H1 (cell line): ENCODE data around the gene TLE2. TPM values are rescaled to one million over a fixed set of nuclear protein-coding genes. Genes with fewer than 3 reads are reported as not detected.
"Not testable (repeated sequence)": the region's sequence is repeated elsewhere in the genome, so short reads cannot be mapped to it uniquely, and the experiment has no call there.

ENCODE experiments used
- CTCF ChIA-PET: fragments of 300-600 bp; sonication (Branson Sonifier 250); formaldehyde crosslinking; loops from one replicate; lab custom pipeline; 2021; ENCODE audit not compliant: partially characterized antibody; lab: Charles Lee
- POLR2A ChIA-PET: fragments of 300-600 bp; sonication (Branson Sonifier 250); formaldehyde crosslinking; loops from one replicate; lab custom pipeline; 2021; ENCODE audit warnings: inconsistent platforms; ENCODE audit not compliant: partially characterized antibody; lab: Charles Lee
- DNase-seq, 2 experiments: peaks; one replicate each; pipeline versions ENCODE4 v3.0.0 to v3.0.0-alpha.2; 2010 to 2022; ENCODE audit warnings: low spot score in 2 of 2, low read depth in 1 of 2, mixed read lengths in 1 of 2
- FAIRE-seq: peaks from 2 replicates; lab custom pipeline; 2011; peaks lifted over from hg19 to GRCh38; lab: Jason Lieb, UNC
- H2AFZ ChIP-seq: 2 replicates; pipeline ENCODE4 v1.8.1; 2012; ENCODE audit warnings: low read length, inconsistent platforms
- H2AK5ac ChIP-seq: 2 replicates; pipeline ENCODE4 v1.6.1; 2013; ENCODE audit warnings: low read depth, low read length
- H2BK120ac ChIP-seq: replicated peaks from 2 replicates; pipeline ENCODE3; 2013; ENCODE audit warnings: low read depth, low read length, inconsistent platforms
- H2BK12ac ChIP-seq: 2 replicates; pipeline ENCODE4 v1.6.1; 2013; ENCODE audit warnings: low read depth, low read length
- H2BK15ac ChIP-seq: 2 replicates; pipeline ENCODE4 v1.6.1; 2013; ENCODE audit warnings: low read length
- H2BK20ac ChIP-seq: 2 replicates; pipeline ENCODE4 v1.6.1; 2013; ENCODE audit warnings: low read length
- H2BK5ac ChIP-seq: 2 replicates; pipeline ENCODE4 v1.6.1; 2013; ENCODE audit warnings: low read depth, low read length
- H3K14ac ChIP-seq: 2 replicates; pipeline ENCODE4 v1.6.1; 2013; ENCODE audit warnings: inconsistent platforms; ENCODE audit not compliant: insufficient read length
- H3K18ac ChIP-seq: 2 replicates; pipeline ENCODE4 v1.6.1; 2013; ENCODE audit warnings: low read length; ENCODE audit errors: extremely low read depth
- H3K23ac ChIP-seq: 2 replicates; pipeline ENCODE4 v1.6.1; 2013; ENCODE audit warnings: inconsistent platforms; ENCODE audit not compliant: insufficient read length
- H3K23me2 ChIP-seq: 2 replicates; pipeline ENCODE4 v1.6.1; 2013; ENCODE audit warnings: low read depth, low read length
- H3K27ac ChIP-seq: 2 replicates; pipeline ENCODE4 v1.6.1; 2011; ENCODE audit warnings: low read depth, low read length, inconsistent platforms
- H3K27me3 ChIP-seq, 4 experiments: replicated peaks in 1 of 4; 1 replicate in 1 of 4; 2 replicates in 3 of 4; pipeline versions ENCODE4 v1.6.1 to v1.8.1; 2011 to 2013; ENCODE audit warnings: low read length in 3 of 4, mild to moderate bottlenecking in 3 of 4, inconsistent platforms in 2 of 4, mixed read lengths in 2 of 4, moderate library complexity in 1 of 4; ENCODE audit not compliant: control insufficient read depth in 3 of 4, insufficient read depth in 3 of 4; ENCODE audit errors: extremely low read depth in 1 of 4
- H3K36me3 ChIP-seq, 4 experiments: 2 replicates each; pipeline versions ENCODE4 v1.6.1 to v1.8.1; 2011 to 2013; ENCODE audit warnings: mild to moderate bottlenecking in 4 of 4, low read length in 3 of 4, moderate library complexity in 2 of 4, control low read depth in 1 of 4, inconsistent platforms in 1 of 4; ENCODE audit not compliant: insufficient read depth in 4 of 4, control insufficient read depth in 2 of 4
- H3K4ac ChIP-seq: replicated peaks from 2 replicates; pipeline ENCODE3; 2013; ENCODE audit warnings: low read length, low read depth, mixed read lengths, inconsistent platforms; ENCODE audit not compliant: insufficient read length
- H3K4me1 ChIP-seq, 4 experiments: replicated peaks in 1 of 4; 1 replicate in 1 of 4; 2 replicates in 3 of 4; pipeline versions ENCODE4 v1.6.1 to v1.8.1; 2011 to 2013; ENCODE audit warnings: low read length in 3 of 4, inconsistent platforms in 2 of 4, mixed read lengths in 1 of 4; ENCODE audit not compliant: insufficient read depth in 4 of 4, control insufficient read depth in 3 of 4
- H3K4me2 ChIP-seq, 2 experiments: 2 replicates each; pipeline versions ENCODE4 v1.6.1 to v1.8.1; 2011 to 2013; ENCODE audit warnings: low read depth in 2 of 2, low read length in 2 of 2, control low read depth in 1 of 2, inconsistent platforms in 1 of 2, mild to moderate bottlenecking in 1 of 2; ENCODE audit not compliant: insufficient read depth in 1 of 2
- H3K4me3 ChIP-seq, 4 experiments: fragments of 200-600, 300-600 bp in 1 of 4; sonication (generic), shearing (Covaris generic), sonication (Bioruptor Twin) in 1 of 4; 2 replicates each; pipeline versions ENCODE4 v1.5.1 to v1.8.1; 2011 to 2016; ENCODE audit warnings: low read length in 4 of 4, low read depth in 3 of 4, control low read depth in 2 of 4, inconsistent platforms in 2 of 4, mild to moderate bottlenecking in 2 of 4, mixed read lengths in 1 of 4, moderate library complexity in 1 of 4; ENCODE audit not compliant: insufficient read depth in 2 of 4; ENCODE audit errors: extremely low read depth in 1 of 4
- H3K56ac ChIP-seq: replicated peaks from 2 replicates; pipeline ENCODE3; 2013; ENCODE audit warnings: low read depth, mild to moderate bottlenecking, mixed read lengths, low read length, inconsistent platforms; ENCODE audit not compliant: insufficient read length
- H3K79me1 ChIP-seq: 2 replicates; pipeline ENCODE4 v1.6.1; 2013; ENCODE audit warnings: low read depth, low read length, control low read depth
- H3K79me2 ChIP-seq, 2 experiments: 2 replicates each; pipeline versions ENCODE4 v1.6.1 to v1.8.1; 2012 to 2013; ENCODE audit warnings: low read length in 2 of 2, mild to moderate bottlenecking in 2 of 2, inconsistent platforms in 1 of 2; ENCODE audit not compliant: insufficient read depth in 2 of 2, control insufficient read depth in 1 of 2
- H3K9ac ChIP-seq, 4 experiments: replicated peaks in 1 of 4; 1 replicate in 1 of 4; 2 replicates in 3 of 4; pipeline versions ENCODE4 v1.6.1 to v1.8.1; 2011 to 2013; ENCODE audit warnings: low read depth in 3 of 4, low read length in 3 of 4, control low read depth in 2 of 4, mild to moderate bottlenecking in 2 of 4, moderate library complexity in 2 of 4, inconsistent platforms in 1 of 4; ENCODE audit errors: extremely low read depth in 1 of 4
- H3K9me3 ChIP-seq, 2 experiments: 2 replicates each; pipeline versions ENCODE4 v1.6.1 to v1.8.1; 2012 to 2013; ENCODE audit warnings: mild to moderate bottlenecking in 2 of 2, moderate library complexity in 2 of 2, control low read depth in 1 of 2, inconsistent platforms in 1 of 2, low read depth in 1 of 2, low read length in 1 of 2, mixed read lengths in 1 of 2; ENCODE audit not compliant: insufficient read depth in 2 of 2
- H4K20me1 ChIP-seq, 2 experiments: replicated peaks in 1 of 2; 2 replicates each; pipeline versions ENCODE3 to v1.8.1; 2011 to 2013; ENCODE audit warnings: inconsistent platforms in 2 of 2, low read length in 2 of 2, mild to moderate bottlenecking in 1 of 2; ENCODE audit not compliant: insufficient read depth in 2 of 2, control insufficient read depth in 1 of 2
- H4K5ac ChIP-seq: 2 replicates; pipeline ENCODE4 v1.6.1; 2013; ENCODE audit warnings: low read length, low read depth, mixed read lengths, inconsistent platforms; ENCODE audit not compliant: insufficient read length
- H4K8ac ChIP-seq: 2 replicates; pipeline ENCODE4 v1.8.0; 2013; ENCODE audit warnings: mild to moderate bottlenecking, moderate library complexity, low read length, inconsistent platforms; ENCODE audit not compliant: insufficient read depth; ENCODE audit errors: extremely low read depth
- H4K91ac ChIP-seq: replicated peaks from 2 replicates; pipeline ENCODE3; 2013; ENCODE audit warnings: low read length, mixed read lengths, inconsistent platforms; ENCODE audit not compliant: insufficient read length
- GABPA ChIP-seq: IDR thresholded peaks from 2 replicates; pipeline ENCODE4 v1.6.1; 2011; ENCODE audit warnings: mild to moderate bottlenecking, low read length, moderate library complexity, borderline replicate concordance; ENCODE audit not compliant: insufficient read depth
- WGBS, 2 experiments: shearing (Covaris generic) in 1 of 2; methylation state at CpG; one replicate each; pipeline versions ENCODE4 v1.1.6 to v1.1.7; 2013 to 2015; ENCODE audit warnings: low lambda C conversion rate in 2 of 2, mixed read lengths in 2 of 2, inconsistent platforms in 1 of 2, low coverage in 1 of 2, missing lambda C conversion rate in 1 of 2; ENCODE audit not compliant: insufficient replicate concordance in 2 of 2, insufficient coverage in 1 of 2, insufficient read length in 1 of 2; ENCODE audit errors: extremely low coverage in 1 of 2, missing lambda C conversion rate in 1 of 2; 5-methylcytosine and 5-hydroxymethylcytosine counted together
- polyA plus RNA-seq, 7 experiments: library from polyadenylated mRNA; depleted of rRNA in 3 of 7; stranded (reverse) in 5 of 7; unstranded in 2 of 7; fragments of >200 nt in 5 of 7; fragments of 200-250 nt in 2 of 7; gene quantifications; 1 replicate in 5 of 7; 2 replicates in 1 of 7; 4 replicates in 1 of 7; pipeline versions ENCODE4 v1.2.1 to v1.2.3, GENCODE V29; 2011 to 2013; ENCODE audit warnings: missing spikeins in 2 of 7, mixed read lengths in 2 of 7
- total RNA-seq: library from RNA; stranded (reverse); fragmentation: NEBNext Ultra II Directional; extraction: Animal tissue kit (Norgen Biotek cat#: 25700); gene quantifications from 2 replicates; pipeline ENCODE4 v1.2.1, GENCODE V29; 2021
- TF ChIP-seq, protein P1 (sequence below): IDR thresholded peaks from 2 replicates; pipeline ENCODE4 v1.6.1; 2012; ENCODE audit warnings: low read length, inconsistent platforms

The TLE2 gene
- total and polyA plus RNA-seq, 2 of the 8 experiments (the other 6 are each of a cell fraction or from before 2014, with no cell fraction given), result 8.0 to 11.5 TPM

DNA sequence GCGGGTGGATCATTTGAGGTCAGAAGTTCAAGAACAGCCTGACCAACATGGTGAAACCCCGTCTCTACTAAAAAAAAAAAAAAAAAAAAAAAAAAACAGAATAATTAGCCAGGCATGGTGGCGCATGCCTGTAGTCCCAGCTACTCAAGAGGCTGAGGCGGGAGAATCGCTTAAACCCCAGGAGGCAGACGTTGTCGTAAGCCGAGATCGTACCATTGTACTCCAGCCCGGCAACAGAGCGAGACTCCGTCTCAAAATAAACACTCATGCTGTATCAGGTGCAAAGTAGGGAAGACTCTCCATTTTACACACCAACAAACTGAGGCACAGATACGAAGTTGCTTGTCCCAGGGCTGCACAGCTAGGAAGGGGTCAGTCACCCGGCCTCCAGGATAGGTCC is 36.1 kb downstream of the TLE2 start (continued):
- TF ChIP-seq GABPA, result no peak
- TF ChIP-seq, protein P1, sequence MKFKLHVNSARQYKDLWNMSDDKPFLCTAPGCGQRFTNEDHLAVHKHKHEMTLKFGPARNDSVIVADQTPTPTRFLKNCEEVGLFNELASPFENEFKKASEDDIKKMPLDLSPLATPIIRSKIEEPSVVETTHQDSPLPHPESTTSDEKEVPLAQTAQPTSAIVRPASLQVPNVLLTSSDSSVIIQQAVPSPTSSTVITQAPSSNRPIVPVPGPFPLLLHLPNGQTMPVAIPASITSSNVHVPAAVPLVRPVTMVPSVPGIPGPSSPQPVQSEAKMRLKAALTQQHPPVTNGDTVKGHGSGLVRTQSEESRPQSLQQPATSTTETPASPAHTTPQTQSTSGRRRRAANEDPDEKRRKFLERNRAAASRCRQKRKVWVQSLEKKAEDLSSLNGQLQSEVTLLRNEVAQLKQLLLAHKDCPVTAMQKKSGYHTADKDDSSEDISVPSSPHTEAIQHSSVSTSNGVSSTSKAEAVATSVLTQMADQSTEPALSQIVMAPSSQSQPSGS, result no peak

DNA sequence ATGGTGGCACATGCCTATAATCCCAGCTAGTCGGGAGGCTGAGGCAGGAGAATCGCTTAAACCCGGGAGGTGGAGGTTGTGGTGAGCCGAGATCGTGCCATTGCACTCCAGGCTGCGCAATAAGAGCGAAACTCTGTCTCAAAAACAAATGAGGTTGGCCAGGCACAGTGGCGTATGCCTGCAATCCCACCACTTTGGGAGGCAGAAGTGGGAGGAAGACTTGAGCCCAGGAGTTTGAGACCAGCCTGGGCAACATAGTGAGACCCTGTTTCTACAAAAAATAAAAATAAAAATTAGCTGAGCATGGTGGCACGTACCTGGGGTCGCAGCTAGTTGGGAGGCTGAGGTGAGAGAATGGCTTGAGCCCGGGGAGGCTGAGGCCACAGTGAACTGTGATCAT is 36.7 kb downstream of the TLE2 start:
- H4K20me1 ChIP-seq, H3K27ac ChIP-seq, H3K79me1 ChIP-seq, FAIRE-seq, H2AK5ac ChIP-seq, H3K4me3 ChIP-seq, H3K18ac ChIP-seq, H3K9me3 ChIP-seq, H2BK15ac ChIP-seq, H3K14ac ChIP-seq, DNase-seq, H3K56ac ChIP-seq, H3K27me3 ChIP-seq, H4K8ac ChIP-seq, H2BK20ac ChIP-seq, H3K4me2 ChIP-seq, H4K91ac ChIP-seq, H3K79me2 ChIP-seq, H2BK12ac ChIP-seq, H2BK120ac ChIP-seq, H3K36me3 ChIP-seq, H2BK5ac ChIP-seq, H3K23me2 ChIP-seq, H3K9ac ChIP-seq, H2AFZ ChIP-seq, H4K5ac ChIP-seq, H3K23ac ChIP-seq, H3K4ac ChIP-seq: not testable (repeated sequence)
- POLR2A ChIA-PET, result interaction anchor here (0.7 to 1.8 kb wide), 3 partner anchors 9 to 21 kb away, joined by 3 to 5 read pairs (median 4); no protein-coding TSS in a partner anchor
- H3K4me1 ChIP-seq, result peaks cover 0 to 12% (median 5%) of the 10 kb centered on the region in 4 experiments; a peak in 5 of 7 replicates
- CTCF ChIA-PET, result interaction anchor here (0.6 to 1.0 kb wide), 2 partner anchors 84 to 146 kb away, joined by 3 to 6 read pairs; no protein-coding TSS in a partner anchor
- 95% methylated on average over 11 of the region's 11 CpGs; no CpG with 5 or more reads in 1 of the 2 experiments for WGBS, 2 experiments
